Skeletal muscle satellite cell (primary cell): ENCODE data around the gene AGO3.
"Not testable (repeated sequence)": the region's sequence is repeated elsewhere in the genome, so short reads cannot be mapped to it uniquely, and the experiment has no call there.

Source experiments
- H3K27me3 ChIP-seq: 2 replicates; pipeline ENCODE4 v1.7.0; 2013; ENCODE audit warnings: low read length; ENCODE audit not compliant: control insufficient read depth, insufficient read depth
- H3K36me3 ChIP-seq: 2 replicates; pipeline ENCODE4 v1.7.0; 2013; ENCODE audit warnings: mild to moderate bottlenecking, control low read depth, low read length; ENCODE audit not compliant: insufficient read depth
- H3K4me1 ChIP-seq: 2 replicates; pipeline ENCODE4 v1.7.0; 2013; ENCODE audit warnings: low read length; ENCODE audit not compliant: control insufficient read depth, insufficient read depth
- H3K4me2 ChIP-seq: 2 replicates; pipeline ENCODE4 v1.7.0; 2013; ENCODE audit warnings: mild to moderate bottlenecking, low read length
- H3K4me3 ChIP-seq: 2 replicates; pipeline ENCODE4 v1.7.0; 2013; ENCODE audit warnings: low read length
- H3K9ac ChIP-seq: 2 replicates; pipeline ENCODE4 v1.7.0; 2013; ENCODE audit warnings: mild to moderate bottlenecking, low read depth, low read length, moderate library complexity
- H3K9me3 ChIP-seq: replicated peaks from 2 replicates; pipeline ENCODE4 v1.7.0; 2013; ENCODE audit warnings: mild to moderate bottlenecking, control low read depth, low read length

AGO3 gene

DNA sequence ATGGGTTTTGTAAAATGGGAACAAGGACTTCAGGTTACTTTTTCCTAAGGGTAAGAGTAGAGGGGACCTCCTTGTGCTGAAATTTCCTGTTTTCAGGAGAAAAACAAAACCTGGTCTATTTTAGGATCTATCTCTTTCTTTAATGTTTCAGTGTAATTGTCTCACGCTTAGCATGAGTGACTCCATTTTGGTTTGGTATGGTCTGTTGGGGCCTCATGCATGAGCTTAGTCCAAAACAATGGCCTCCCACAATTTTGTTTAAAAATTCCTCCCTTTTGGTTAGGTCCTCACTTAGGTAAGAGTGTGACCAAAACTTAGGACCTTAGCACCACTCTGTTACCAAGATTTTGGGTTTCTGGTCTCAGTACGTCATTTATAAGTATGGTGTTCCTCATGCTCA, 85.8 kb downstream of the AGO3 start:
- H3K9ac ChIP-seq = no peak overlapping the region
- no peaks in the 10 kb centered on the region for H3K27me3 ChIP-seq
- peaks cover 37% of the 10 kb centered on the region for H3K36me3 ChIP-seq
- H3K9me3 ChIP-seq = no peaks in the 10 kb centered on the region
- H3K4me2 ChIP-seq = no peak overlapping the region
- no peaks in the 10 kb centered on the region for H3K4me1 ChIP-seq
- H3K4me3 ChIP-seq = no peak overlapping the region

GRCh38 chr1:36023098-36023769, 92.3 kb downstream of the AGO3 start:
- H3K4me1 ChIP-seq = no peaks in the 10 kb centered on the region
- H3K36me3 ChIP-seq = peaks cover 20% of the 10 kb centered on the region
- H3K4me3 ChIP-seq = no peak overlapping the region
- H3K27me3 ChIP-seq = no peaks in the 10 kb centered on the region
- no peak overlapping the region for H3K4me2 ChIP-seq
- no peaks in the 10 kb centered on the region for H3K9me3 ChIP-seq
- H3K9ac ChIP-seq = no peak overlapping the region

DNA sequence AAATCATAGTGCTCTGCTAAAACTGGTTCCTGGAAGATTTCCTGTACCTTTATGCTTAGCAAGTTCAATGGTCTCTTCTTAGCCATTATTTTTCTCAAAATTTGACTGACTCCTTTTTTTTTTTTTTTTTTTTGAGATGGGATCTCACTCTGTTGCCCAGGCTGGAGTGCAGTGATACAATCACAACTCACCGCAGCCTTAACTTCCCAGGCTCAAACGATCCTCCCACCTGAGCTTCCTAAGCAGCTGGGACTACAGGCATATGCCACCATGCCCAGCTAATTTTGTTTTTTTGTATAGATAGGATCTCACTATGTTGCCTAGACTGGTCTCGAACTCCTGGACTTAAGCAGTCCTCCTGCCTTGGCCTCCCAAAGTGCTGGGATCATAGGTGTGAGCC, 93.1 kb downstream of the AGO3 start:
- H3K9me3 ChIP-seq, H3K9ac ChIP-seq, H3K4me3 ChIP-seq, H3K4me2 ChIP-seq, H3K27me3 ChIP-seq, H3K4me1 ChIP-seq: not testable (repeated sequence)
- peaks cover 20% of the 10 kb centered on the region for H3K36me3 ChIP-seq

DNA sequence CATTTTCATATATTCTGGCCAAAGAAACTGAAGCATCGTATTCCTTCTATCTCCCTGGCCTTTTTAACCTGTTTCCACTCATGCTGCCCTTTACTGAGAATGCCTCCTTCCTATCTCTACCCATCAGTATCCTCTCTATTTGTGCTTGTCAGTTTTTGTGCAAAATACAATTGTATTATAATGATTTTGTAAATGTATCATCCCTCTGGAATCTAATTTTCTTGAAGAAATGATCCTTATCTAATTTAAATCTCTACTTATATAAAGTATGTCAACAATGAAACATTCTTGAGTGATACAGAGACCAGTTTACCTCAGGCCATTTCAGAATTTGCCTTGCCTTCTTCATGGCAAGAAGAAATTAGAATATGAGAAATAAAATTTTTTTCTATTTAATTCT, 93.9 kb downstream of the AGO3 start:
- no peaks in the 10 kb centered on the region for H3K9me3 ChIP-seq
- peaks cover 14% of the 10 kb centered on the region for H3K36me3 ChIP-seq
- no peak overlapping the region for H3K4me2 ChIP-seq
- no peaks in the 10 kb centered on the region for H3K27me3 ChIP-seq
- H3K4me3 ChIP-seq = no peak overlapping the region
- H3K9ac ChIP-seq = no peak overlapping the region
- H3K4me1 ChIP-seq = no peaks in the 10 kb centered on the region

DNA sequence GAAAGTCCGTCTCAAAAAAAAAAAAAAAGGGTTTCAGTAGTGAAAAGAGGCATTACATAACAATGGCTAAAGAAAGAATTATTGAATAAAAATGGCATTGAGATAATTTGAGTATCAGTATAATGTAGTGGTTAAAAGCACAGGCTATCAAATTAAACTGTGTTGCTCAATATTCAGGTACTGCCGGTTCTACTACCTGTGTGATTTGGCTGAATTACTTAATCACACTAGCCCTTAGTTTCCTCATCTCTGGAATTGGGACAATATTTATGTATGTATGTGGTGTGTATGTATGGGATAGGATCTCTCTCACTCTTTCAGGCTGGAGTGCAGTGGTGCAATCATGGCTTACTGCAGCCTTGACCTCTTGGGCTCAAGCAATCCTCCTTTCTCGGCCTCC, 96.9 kb downstream of the AGO3 start:
- no peak overlapping the region for H3K4me2 ChIP-seq
- H3K27me3 ChIP-seq = no peaks in the 10 kb centered on the region
- no peaks in the 10 kb centered on the region for H3K9me3 ChIP-seq
- no peak overlapping the region for H3K4me3 ChIP-seq
- peaks cover 19% of the 10 kb centered on the region for H3K36me3 ChIP-seq
- no peak overlapping the region for H3K9ac ChIP-seq
- H3K4me1 ChIP-seq = no peaks in the 10 kb centered on the region

GRCh38 chr1:36031441-36031840, 100.5 kb downstream of the AGO3 start:
- no peak overlapping the region for H3K9ac ChIP-seq
- H3K36me3 ChIP-seq = peaks cover 22% of the 10 kb centered on the region
- H3K4me3 ChIP-seq = no peak overlapping the region
- no peak overlapping the region for H3K4me2 ChIP-seq
- H3K4me1 ChIP-seq = peaks cover 7% of the 10 kb centered on the region
- no peaks in the 10 kb centered on the region for H3K27me3 ChIP-seq
- no peaks in the 10 kb centered on the region for H3K9me3 ChIP-seq

DNA sequence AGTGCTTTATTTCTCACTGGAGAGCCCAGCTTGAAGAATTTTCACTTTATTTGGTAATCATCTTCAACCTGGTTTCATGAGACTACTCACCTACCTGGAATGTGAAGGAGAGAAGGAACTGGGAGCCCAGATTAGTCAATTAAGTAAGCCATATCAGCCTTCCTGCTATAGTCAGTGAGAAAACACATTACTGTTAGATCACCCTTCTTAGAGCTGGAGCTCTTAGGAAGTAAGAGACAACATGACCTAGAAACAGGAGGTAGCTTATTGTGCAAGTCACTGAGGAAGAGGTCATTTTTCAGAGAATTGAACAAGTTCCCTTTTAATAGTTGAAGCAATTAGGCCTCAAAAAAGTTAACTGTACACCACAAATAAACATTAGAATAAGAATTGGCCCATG, 103.8 kb downstream of the AGO3 start:
- H3K9me3 ChIP-seq = no peaks in the 10 kb centered on the region
- H3K9ac ChIP-seq = no peak overlapping the region
- H3K4me3 ChIP-seq = no peak overlapping the region
- H3K4me2 ChIP-seq = no peak overlapping the region
- no peaks in the 10 kb centered on the region for H3K27me3 ChIP-seq
- H3K36me3 ChIP-seq = peaks cover 14% of the 10 kb centered on the region
- peaks cover 7% of the 10 kb centered on the region for H3K4me1 ChIP-seq

- Histone ChIP-seq H3K27me3 (no peaks in the 10 kb centered on the region), H3K36me3 (peaks cover 19% of the 10 kb centered on the region)
Measured at GRCh38 chr1:36035154-36035553, 104.2 kb downstream of the AGO3 start.

DNA sequence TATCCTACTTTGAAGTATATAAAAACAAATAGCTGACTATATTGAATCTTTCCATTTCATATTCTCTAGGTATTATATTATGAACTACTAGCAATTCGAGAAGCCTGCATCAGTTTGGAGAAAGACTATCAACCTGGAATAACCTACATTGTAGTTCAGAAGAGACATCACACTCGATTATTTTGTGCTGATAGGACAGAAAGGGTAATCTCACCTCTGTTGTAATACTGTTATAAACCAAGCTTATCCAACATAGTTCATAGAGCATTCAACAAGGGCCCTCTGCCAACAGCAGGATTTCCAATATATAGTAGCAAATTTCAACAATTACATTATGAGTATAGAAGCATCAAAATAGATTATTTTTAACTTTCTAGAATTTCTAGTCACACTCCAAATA, 109.3 kb downstream of the AGO3 start:
- no peaks in the 10 kb centered on the region for H3K4me1 ChIP-seq
- no peaks in the 10 kb centered on the region for H3K9me3 ChIP-seq
- no peaks in the 10 kb centered on the region for H3K27me3 ChIP-seq
- H3K36me3 ChIP-seq = peaks cover 37% of the 10 kb centered on the region
- H3K4me2 ChIP-seq = no peak overlapping the region
- H3K9ac ChIP-seq = no peak overlapping the region
- no peak overlapping the region for H3K4me3 ChIP-seq

More at GRCh38 chr1:36035154-36035553, 104.2 kb downstream of the AGO3 start:
- Histone ChIP-seq H3K4me1 (peaks cover 7% of the 10 kb centered on the region), H3K9me3 (no peaks in the 10 kb centered on the region), H3K9ac (no peak overlapping the region), H3K4me2 (no peak overlapping the region), H3K4me3 (no peak overlapping the region)

- H3K27me3 ChIP-seq = no peaks in the 10 kb centered on the region
- H3K9ac ChIP-seq = no peak overlapping the region
- no peak overlapping the region for H3K4me3 ChIP-seq
- H3K4me1 ChIP-seq = no peaks in the 10 kb centered on the region
- peaks cover 7% of the 10 kb centered on the region for H3K36me3 ChIP-seq
- no peaks in the 10 kb centered on the region for H3K9me3 ChIP-seq
- no peak overlapping the region for H3K4me2 ChIP-seq
Measured at GRCh38 chr1:36051821-36052220, 120.9 kb downstream of the AGO3 start.

DNA sequence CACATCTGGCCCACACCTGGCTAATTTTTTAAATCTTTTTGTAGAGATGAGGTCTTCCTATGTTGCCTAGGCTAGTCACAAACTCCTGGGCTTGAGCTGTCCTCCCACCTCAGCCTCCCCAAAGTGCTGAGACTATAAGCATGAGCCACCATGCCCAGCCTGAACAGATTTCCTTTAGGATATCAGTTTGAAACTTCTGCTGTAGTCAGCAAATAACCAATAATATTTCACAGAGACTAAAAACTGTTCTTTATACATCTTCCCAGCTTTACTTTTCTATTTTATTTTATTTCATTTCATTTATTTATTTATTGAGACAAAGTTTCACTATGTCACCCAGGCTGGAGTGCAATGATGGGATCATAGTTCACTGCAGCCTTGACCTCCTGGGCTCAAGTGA, 123.1 kb downstream of the AGO3 start:
- H3K4me1 ChIP-seq = no peaks in the 10 kb centered on the region
- no peak overlapping the region for H3K4me3 ChIP-seq
- H3K36me3 ChIP-seq = peaks cover 6% of the 10 kb centered on the region
- no peaks in the 10 kb centered on the region for H3K9me3 ChIP-seq
- H3K4me2 ChIP-seq = no peak overlapping the region
- H3K27me3 ChIP-seq = no peaks in the 10 kb centered on the region
- no peak overlapping the region for H3K9ac ChIP-seq

DNA sequence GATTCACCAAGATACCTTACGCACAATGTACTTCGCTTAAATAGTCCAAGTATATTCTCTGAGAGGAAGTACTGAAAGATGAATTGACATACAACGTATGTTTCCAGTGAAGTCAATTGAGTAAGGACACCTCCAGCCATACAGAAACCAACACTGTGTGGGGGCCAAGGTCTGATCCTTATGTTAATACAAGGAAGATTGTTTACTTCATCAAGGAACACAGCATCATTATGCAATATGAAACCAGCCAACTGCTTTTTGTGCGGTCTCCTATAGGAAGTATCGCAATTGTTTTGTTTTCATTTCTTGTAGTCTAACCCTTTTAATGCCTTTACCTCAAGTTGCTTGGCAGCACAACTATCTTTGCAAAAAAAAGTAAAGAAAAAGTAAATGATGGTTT, 124.8 kb downstream of the AGO3 start:
- H3K4me1 ChIP-seq = no peaks in the 10 kb centered on the region
- no peak overlapping the region for H3K9ac ChIP-seq
- no peaks in the 10 kb centered on the region for H3K9me3 ChIP-seq
- H3K36me3 ChIP-seq = peaks cover 4% of the 10 kb centered on the region
- no peaks in the 10 kb centered on the region for H3K27me3 ChIP-seq
- H3K4me2 ChIP-seq = no peak overlapping the region
- no peak overlapping the region for H3K4me3 ChIP-seq
